Fibroblast of lung (primary cell): Measurements from ENCODE around the gene CFAP299. TPM values are rescaled to one million over a fixed set of nuclear protein-coding genes. Genes with fewer than 3 reads are reported as not detected.

Experiments used
- DNase-seq, 2 donors: peaks; one replicate each; pipeline versions ENCODE4 v3.0.0 to v3.0.0-alpha.2; 2010; ENCODE audit warnings: low read depth in 2 of 2
- H2AFZ ChIP-seq: 2 replicates; pipeline ENCODE4 v1.5.1; 2012; ENCODE audit warnings: low read length, control low read depth, inconsistent platforms
- H3K27ac ChIP-seq: 2 replicates; pipeline ENCODE4 v1.5.1; 2011; ENCODE audit warnings: low read length, control low read depth; ENCODE audit not compliant: insufficient read depth
- H3K27me3 ChIP-seq: 2 replicates; pipeline ENCODE4 v1.5.1; 2011; ENCODE audit warnings: mild to moderate bottlenecking, low read length; ENCODE audit not compliant: control insufficient read depth, insufficient read depth
- H3K36me3 ChIP-seq: 2 replicates; pipeline ENCODE4 v1.5.1; 2011; ENCODE audit warnings: low read length; ENCODE audit not compliant: control insufficient read depth, insufficient read depth
- H3K4me1 ChIP-seq: 2 replicates; pipeline ENCODE4 v1.5.1; 2011; ENCODE audit warnings: low read length; ENCODE audit not compliant: control insufficient read depth, insufficient read depth; ENCODE audit errors: extremely low read depth
- H3K4me2 ChIP-seq: 2 replicates; pipeline ENCODE4 v1.5.1; 2011; ENCODE audit warnings: low read length, control low read depth; ENCODE audit not compliant: insufficient read depth; ENCODE audit errors: extremely low read depth
- H3K4me3 ChIP-seq, 4 experiments: fragments of 200-600 bp in 1 of 4; sonication (generic) in 1 of 4; replicated peaks in 1 of 4; 2 replicates each; pipeline ENCODE4 v1.5.1; 2011 to 2016; ENCODE audit warnings: low read length in 4 of 4, low read depth in 3 of 4, mild to moderate bottlenecking in 3 of 4, control low read depth in 2 of 4, inconsistent platforms in 1 of 4, mixed read lengths in 1 of 4; ENCODE audit not compliant: insufficient read depth in 1 of 4; ENCODE audit errors: control extremely low read depth in 1 of 4
- H3K79me2 ChIP-seq: 2 replicates; pipeline ENCODE4 v1.5.1; 2012; ENCODE audit warnings: mild to moderate bottlenecking, low read length, inconsistent platforms; ENCODE audit not compliant: control insufficient read depth, insufficient read depth
- H3K9ac ChIP-seq: 2 replicates; pipeline ENCODE4 v1.5.1; 2011; ENCODE audit warnings: mild to moderate bottlenecking, low read length, control low read depth; ENCODE audit not compliant: insufficient read depth
- H3K9me3 ChIP-seq: 2 replicates; pipeline ENCODE4 v1.5.1; 2012; ENCODE audit warnings: low read depth, low read length; ENCODE audit not compliant: control insufficient read depth, insufficient read depth
- H4K20me1 ChIP-seq: 2 replicates; pipeline ENCODE4 v1.5.1; 2011; ENCODE audit warnings: low read length; ENCODE audit not compliant: control insufficient read depth, insufficient read depth; ENCODE audit errors: extremely low read depth
- EZH2 ChIP-seq: IDR thresholded peaks from 2 replicates; pipeline ENCODE4 v1.5.1; 2012; ENCODE audit warnings: low read length, control low read depth, mild to moderate bottlenecking; ENCODE audit errors: missing control alignments
- polyA plus RNA-seq, 2 donors: library from polyadenylated mRNA; depleted of rRNA in 1 of 2; stranded (reverse) in 1 of 2; unstranded in 1 of 2; fragments of >200 nt; gene quantifications; 2 replicates each; pipeline ENCODE4 v1.2.1, GENCODE V29; 2011 to 2012; ENCODE audit warnings: missing spikeins in 1 of 2
- total RNA-seq: library from RNA; depleted of rRNA; stranded (reverse); fragments of >200 nt; gene quantifications from 2 replicates; pipeline ENCODE4 v1.2.1, GENCODE V29; 2014
- TF ChIP-seq, protein P1 (sequence below), 2 donors: IDR thresholded peaks in 1 of 2; conservative IDR thresholded peaks in 1 of 2; 1 replicate in 1 of 2; 2 replicates in 1 of 2; pipeline ENCODE4 v1.5.1; 2011 to 2012; ENCODE audit warnings: low read length in 2 of 2, control low read depth in 1 of 2, inconsistent platforms in 1 of 2, low read depth in 1 of 2, mild to moderate bottlenecking in 1 of 2

CFAP299 gene
- total and polyA plus RNA-seq, 2 donors (not counting 1 experiment from before 2014, with no cell fraction given), result 0.79 to 16.2 TPM

DNA sequence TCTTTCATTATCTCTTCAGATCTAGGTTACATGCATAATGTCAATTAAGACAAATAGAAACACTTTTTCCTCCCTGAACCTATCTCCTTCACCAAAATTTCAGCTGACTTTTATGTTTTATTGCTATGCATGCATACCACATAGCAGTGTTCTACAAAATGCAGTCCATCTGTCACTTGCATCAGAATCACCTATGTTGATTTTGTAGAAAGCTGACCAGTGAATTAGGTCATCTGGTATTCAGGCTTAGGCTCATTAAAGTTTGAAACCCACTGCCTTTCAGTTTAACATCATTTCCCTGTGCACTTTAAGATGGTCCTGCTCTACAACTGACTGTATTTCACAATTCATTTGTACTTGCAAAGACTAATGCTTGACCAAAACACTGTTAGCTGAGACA lies 277.9 kb downstream of the CFAP299 start:
- TF ChIP-seq EZH2, result no peak
- TF ChIP-seq, protein P1, sequence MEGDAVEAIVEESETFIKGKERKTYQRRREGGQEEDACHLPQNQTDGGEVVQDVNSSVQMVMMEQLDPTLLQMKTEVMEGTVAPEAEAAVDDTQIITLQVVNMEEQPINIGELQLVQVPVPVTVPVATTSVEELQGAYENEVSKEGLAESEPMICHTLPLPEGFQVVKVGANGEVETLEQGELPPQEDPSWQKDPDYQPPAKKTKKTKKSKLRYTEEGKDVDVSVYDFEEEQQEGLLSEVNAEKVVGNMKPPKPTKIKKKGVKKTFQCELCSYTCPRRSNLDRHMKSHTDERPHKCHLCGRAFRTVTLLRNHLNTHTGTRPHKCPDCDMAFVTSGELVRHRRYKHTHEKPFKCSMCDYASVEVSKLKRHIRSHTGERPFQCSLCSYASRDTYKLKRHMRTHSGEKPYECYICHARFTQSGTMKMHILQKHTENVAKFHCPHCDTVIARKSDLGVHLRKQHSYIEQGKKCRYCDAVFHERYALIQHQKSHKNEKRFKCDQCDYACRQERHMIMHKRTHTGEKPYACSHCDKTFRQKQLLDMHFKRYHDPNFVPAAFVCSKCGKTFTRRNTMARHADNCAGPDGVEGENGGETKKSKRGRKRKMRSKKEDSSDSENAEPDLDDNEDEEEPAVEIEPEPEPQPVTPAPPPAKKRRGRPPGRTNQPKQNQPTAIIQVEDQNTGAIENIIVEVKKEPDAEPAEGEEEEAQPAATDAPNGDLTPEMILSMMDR (conservative IDR thresholded peaks at IDR 0.05 in 1 of 2, IDR thresholded peaks at IDR 0.05 in 1 of 2; ENCODE audit: low read depth in 1 of 2, low read length in 2 of 2), result no peak
- no peak overlapping the region for H3K27ac ChIP-seq
- no peak for DNase-seq
- H3K36me3 ChIP-seq, result no peaks in the 10 kb centered on the region
- H4K20me1 ChIP-seq, result no peaks in the 10 kb centered on the region
- H3K4me3 ChIP-seq, result no peak overlapping the region
- H3K9ac ChIP-seq, result no peak overlapping the region
- H3K9me3 ChIP-seq, result no peaks in the 10 kb centered on the region
- H3K4me1 ChIP-seq, result no peaks in the 10 kb centered on the region
- no peaks in the 10 kb centered on the region for H3K79me2 ChIP-seq
- H2AFZ ChIP-seq, result no peak overlapping the region
- H3K27me3 ChIP-seq, result no peaks in the 10 kb centered on the region
- no peak overlapping the region for H3K4me2 ChIP-seq

DNA sequence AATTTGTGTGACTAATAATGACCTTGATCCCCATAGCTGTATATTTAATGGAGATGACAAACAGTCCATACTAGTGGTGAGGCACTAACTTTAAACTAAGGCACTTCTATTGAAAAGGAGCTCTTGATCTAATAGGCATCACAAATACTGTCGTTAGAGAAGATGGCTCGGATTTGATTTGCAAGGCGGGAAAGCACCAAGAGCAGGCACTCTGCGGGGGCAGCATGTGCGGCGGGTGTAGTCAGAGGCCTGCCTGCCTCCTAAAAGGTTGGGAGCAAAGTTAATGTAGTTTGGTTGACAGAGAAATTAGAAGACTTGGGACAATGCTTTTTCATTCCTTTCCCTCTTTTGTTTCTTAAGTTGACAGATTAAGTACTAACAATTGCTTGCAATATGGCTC lies 278.8 kb downstream of the CFAP299 start:
- DNase-seq, result no peak
- Histone ChIP-seq H3K9ac (no peak overlapping the region), H3K9me3 (no peaks in the 10 kb centered on the region), H3K36me3 (no peaks in the 10 kb centered on the region), H3K4me2 (no peak overlapping the region), H3K27ac (no peak overlapping the region), H4K20me1 (no peaks in the 10 kb centered on the region), H3K4me3 (no peak overlapping the region), H3K27me3 (no peaks in the 10 kb centered on the region), H2AFZ (no peak overlapping the region), H3K4me1 (no peaks in the 10 kb centered on the region), H3K79me2 (no peaks in the 10 kb centered on the region)
- TF ChIP-seq, protein P1 (conservative IDR thresholded peaks at IDR 0.05 in 1 of 2, IDR thresholded peaks at IDR 0.05 in 1 of 2; ENCODE audit: low read depth in 1 of 2, low read length in 2 of 2), result no peak
- TF ChIP-seq EZH2, result no peak

DNA sequence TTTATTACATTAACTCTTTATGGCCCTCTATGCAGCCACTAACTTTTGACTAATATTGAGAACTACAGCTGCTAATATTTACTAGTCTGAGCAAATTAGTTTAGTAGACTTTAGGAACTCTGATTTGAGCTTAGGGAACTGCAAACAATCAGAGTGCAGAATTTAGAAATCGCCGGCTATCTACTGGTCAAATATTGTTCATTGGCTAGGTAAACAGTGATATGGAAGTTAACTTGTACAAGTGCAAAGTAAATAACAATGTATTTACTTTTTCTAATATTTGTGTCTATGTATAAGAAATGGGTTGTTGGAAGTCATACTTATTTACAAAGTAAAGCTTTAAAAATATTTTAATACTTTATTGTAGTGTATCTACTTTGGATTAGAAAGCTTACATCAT lies 279.6 kb downstream of the CFAP299 start:
- no peaks in the 10 kb centered on the region for H3K27me3 ChIP-seq
- H3K36me3 ChIP-seq, result no peaks in the 10 kb centered on the region
- no peak overlapping the region for H3K27ac ChIP-seq
- H3K9ac ChIP-seq, result no peak overlapping the region
- H3K9me3 ChIP-seq, result no peaks in the 10 kb centered on the region
- no peak for DNase-seq
- H3K4me3 ChIP-seq, result no peak overlapping the region
- H4K20me1 ChIP-seq, result no peaks in the 10 kb centered on the region
- H3K79me2 ChIP-seq, result no peaks in the 10 kb centered on the region
- H2AFZ ChIP-seq, result no peak overlapping the region
- H3K4me1 ChIP-seq, result no peaks in the 10 kb centered on the region
- H3K4me2 ChIP-seq, result no peak overlapping the region
- TF ChIP-seq EZH2, result no peak
- TF ChIP-seq, protein P1 (conservative IDR thresholded peaks at IDR 0.05 in 1 of 2, IDR thresholded peaks at IDR 0.05 in 1 of 2; ENCODE audit: low read depth in 1 of 2, low read length in 2 of 2), result no peak
